GM12878 (cell line): ENCODE measurements around the gene CFI. TPM values are rescaled to one million over a fixed set of nuclear protein-coding genes. Genes with fewer than 3 reads are reported as not detected.

Source experiments
- BCLAF1 ChIP-seq: fragments of 450-650 bp; IDR thresholded peaks from 2 replicates; pipeline ENCODE4 v1.6.1; 2017; ENCODE audit warnings: antibody characterized with exemption, mild to moderate bottlenecking, moderate library complexity
- E2F8 ChIP-seq: fragments of 450-650 bp; IDR thresholded peaks from 2 replicates; pipeline ENCODE4 v1.6.1; 2018; ENCODE audit warnings: mild to moderate bottlenecking, low read depth, moderate library complexity; ENCODE audit not compliant: partially characterized antibody
- IRF4 ChIP-seq: IDR thresholded peaks from 2 replicates; pipeline ENCODE4 v1.6.1; 2011; ENCODE audit warnings: low read depth, low read length
- PBX3 ChIP-seq: IDR thresholded peaks from 2 replicates; pipeline ENCODE4 v1.6.1; 2011; ENCODE audit warnings: mild to moderate bottlenecking, low read depth, low read length, moderate library complexity; ENCODE audit not compliant: insufficient replicate concordance
- polyA plus RNA-seq, 11 experiments: library from polyadenylated mRNA; depleted of rRNA in 4 of 11; unstranded in 6 of 11; stranded (reverse) in 5 of 11; fragments of >200 nt; fragmentation: Nextera tagmentation in 4 of 11; fragmentation: Illumina TruSeq in 1 of 11; extraction: Ambion mirVana in 4 of 11; extraction: Trizol in 1 of 11; gene quantifications; 1 replicate in 1 of 11; 2 replicates in 10 of 11; pipeline versions ENCODE4 v1.2.1 to v1.2.3, GENCODE V29; 2011 to 2016; ENCODE audit warnings: inconsistent platforms in 2 of 11, missing spikeins in 2 of 11, low read depth in 1 of 11
- total RNA-seq, 4 experiments: library from RNA; depleted of rRNA in 3 of 4; stranded (reverse); fragments of >200 nt in 3 of 4; fragmentation: Illumina TruSeq in 1 of 4; extraction: Trizol in 1 of 4; gene quantifications; 2 replicates each; pipeline versions ENCODE4 v1.2.1 to v1.2.3, GENCODE V29; 2013 to 2021

CFI gene
- total and polyA plus RNA-seq, 10 of the 15 experiments (the other 5 are each of a cell fraction or from before 2014, with no cell fraction given): 0.15 to 0.28 TPM; not detected in 8

GRCh38 chr4:109739547-109739946, 62.3 kb downstream of the CFI start (continued):
- TF ChIP-seq E2F8 (no peak), IRF4 (no peak), PBX3 (no peak), BCLAF1 (no peak)
- TF ChIP-seq, all 136 proteins: peak for 0
